Measurements from ENCODE around the gene CD276.
"Not testable (repeated sequence)": the region's sequence is repeated elsewhere in the genome, so short reads cannot be mapped to it uniquely, and the experiment has no call there.

The CD276 gene

DNA sequence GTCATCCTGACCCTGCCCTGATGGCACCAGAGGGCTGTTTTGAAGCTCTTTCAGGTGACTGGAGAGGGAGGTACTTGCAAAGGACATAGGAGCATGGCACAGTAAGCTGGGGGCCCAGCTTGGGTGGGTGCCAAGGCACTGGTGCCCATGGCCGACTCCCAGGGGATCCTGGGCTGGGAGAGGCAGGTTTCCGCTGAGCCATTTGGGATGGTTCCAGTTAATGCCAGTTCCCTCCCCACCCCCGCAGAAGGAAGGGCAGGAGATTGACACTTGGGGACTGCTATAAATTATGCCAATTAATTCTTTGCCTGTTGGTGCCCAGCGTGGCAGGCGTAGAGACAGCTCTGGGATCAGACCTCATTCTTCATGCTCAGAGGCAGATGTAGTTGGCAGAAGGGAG, 26.1 kb downstream of the CD276 start:
- DNase-seq = no peak

GRCh38 chr15:73711526-73711925, 27.3 kb downstream of the CD276 start:
- no peak for DNase-seq

DNA sequence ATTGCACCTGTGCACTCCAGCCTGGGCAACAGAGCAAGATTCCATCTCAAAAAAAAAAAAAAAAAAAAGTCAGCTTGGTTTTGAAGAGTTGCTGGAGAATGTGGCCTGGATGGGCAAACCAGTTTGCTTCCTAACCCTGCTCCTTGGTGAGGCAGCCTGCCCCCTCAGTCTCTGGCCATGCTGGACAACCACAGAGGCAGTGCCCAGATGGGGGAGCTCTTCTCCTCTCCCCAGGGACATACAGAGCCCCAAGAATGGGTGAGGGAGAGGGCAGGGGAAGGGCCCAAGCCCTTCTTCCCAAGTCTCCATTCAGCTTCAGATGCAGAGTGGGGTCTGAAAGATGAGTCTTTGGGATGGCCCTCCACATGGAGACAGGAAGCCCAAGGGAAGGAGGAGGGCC, 27.9 kb downstream of the CD276 start:
- DNase-seq = peak in 1 of 14 donors; percentile 4

- DNase-seq = no peak
These were observed 30.6 kb downstream of the CD276 start for GRCh38 chr15:73714695-73715301.

GRCh38 chr15:73715417-73715816, 31.2 kb downstream of the CD276 start:
- DNase-seq = no peak

GRCh38 chr15:73716417-73716816, 32.2 kb downstream of the CD276 start:
- DNase-seq = no peak

GRCh38 chr15:73717206-73717605, 33.0 kb downstream of the CD276 start:
- DNase-seq = no peak

DNA sequence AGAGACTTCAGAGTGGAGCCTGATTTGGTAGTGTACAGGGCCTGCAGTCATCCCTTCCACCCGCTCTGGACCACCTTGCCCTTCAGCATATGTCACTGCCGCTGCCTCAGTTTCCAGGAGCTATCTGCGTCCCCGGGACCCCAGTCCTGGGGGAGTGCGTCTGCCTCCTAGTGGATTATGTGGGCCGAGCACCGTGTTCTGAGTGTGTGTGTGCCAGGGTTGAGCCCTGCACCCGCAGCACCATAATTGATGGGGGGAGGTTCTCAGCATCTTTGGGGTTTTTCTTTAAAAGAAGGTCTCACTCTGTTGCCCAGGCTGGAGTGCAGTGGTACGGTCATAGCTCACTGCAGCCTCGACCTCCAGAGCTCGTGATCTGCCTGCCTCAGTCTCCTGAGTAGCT, 33.6 kb downstream of the CD276 start:
- DNase-seq = no peak

GRCh38 chr15:73718694-73719093, 34.5 kb downstream of the CD276 start:
- no peak for DNase-seq

DNA sequence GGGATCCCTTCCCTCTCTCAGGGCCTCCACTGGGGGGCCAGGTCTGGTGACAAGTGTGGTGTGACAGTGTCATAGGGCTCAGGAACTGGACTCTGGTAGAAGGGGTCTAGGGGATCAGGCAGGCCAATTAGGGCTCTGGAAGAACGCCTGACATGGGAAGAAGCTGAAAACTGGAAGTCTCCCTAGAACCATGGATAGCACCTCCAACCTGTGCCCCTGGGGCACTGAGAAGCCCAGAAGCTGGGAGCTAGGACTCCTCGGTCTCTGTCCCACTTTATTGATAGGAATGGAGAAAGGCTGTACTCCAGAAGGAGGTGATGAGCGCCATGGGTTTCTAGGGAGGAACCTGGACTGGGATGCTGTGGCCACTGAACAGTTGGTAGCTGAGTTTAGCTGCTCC, 38.2 kb downstream of the CD276 start:
- DNase-seq = no peak

- no peak for DNase-seq
These were observed 39.0 kb downstream of the CD276 start for GRCh38 chr15:73723191-73723590.

GRCh38 chr15:73724212-73724611, 40.0 kb downstream of the CD276 start:
- no peak for DNase-seq

DNA sequence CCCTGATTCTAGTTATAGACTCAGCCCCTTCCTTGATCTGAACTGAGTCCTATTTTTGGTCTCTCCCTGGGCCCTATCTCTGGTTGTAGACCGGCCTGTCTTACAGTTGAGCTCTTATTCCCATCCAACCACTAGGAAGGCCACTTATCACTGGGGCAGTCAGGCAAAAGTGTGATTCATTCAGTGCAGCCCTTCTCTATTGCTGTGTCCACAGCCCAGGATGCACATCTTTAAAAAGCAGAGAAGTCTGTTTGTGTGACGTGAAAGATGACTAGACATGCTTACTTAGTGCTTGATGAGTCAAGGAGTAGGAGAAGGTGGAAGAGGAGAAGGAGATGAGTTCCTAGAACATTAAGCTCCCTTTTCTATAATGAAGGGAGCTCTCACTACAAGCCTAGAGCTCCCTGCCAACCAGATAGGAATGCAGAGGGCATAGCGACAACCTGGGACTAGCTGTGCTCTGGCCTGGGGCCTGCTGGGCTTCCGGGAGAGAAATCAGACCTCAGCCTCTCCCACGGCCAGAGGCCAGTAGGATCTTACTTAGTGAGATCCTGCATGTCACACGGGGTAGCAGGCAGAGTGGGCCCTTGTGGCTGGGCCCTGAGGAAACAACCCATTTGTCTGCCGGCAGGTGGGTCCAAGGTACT, 43.3 kb downstream of the CD276 start:
- no peak for DNase-seq

- DNase-seq = not testable (repeated sequence)
These were observed 47.9 kb downstream of the CD276 start for GRCh38 chr15:73732051-73732450.

- DNase-seq = no peak
These were observed 48.7 kb downstream of the CD276 start for GRCh38 chr15:73732930-73733329.

- DNase-seq = no peak
These were observed 53.4 kb downstream of the CD276 start for GRCh38 chr15:73737535-73737934.

DNA sequence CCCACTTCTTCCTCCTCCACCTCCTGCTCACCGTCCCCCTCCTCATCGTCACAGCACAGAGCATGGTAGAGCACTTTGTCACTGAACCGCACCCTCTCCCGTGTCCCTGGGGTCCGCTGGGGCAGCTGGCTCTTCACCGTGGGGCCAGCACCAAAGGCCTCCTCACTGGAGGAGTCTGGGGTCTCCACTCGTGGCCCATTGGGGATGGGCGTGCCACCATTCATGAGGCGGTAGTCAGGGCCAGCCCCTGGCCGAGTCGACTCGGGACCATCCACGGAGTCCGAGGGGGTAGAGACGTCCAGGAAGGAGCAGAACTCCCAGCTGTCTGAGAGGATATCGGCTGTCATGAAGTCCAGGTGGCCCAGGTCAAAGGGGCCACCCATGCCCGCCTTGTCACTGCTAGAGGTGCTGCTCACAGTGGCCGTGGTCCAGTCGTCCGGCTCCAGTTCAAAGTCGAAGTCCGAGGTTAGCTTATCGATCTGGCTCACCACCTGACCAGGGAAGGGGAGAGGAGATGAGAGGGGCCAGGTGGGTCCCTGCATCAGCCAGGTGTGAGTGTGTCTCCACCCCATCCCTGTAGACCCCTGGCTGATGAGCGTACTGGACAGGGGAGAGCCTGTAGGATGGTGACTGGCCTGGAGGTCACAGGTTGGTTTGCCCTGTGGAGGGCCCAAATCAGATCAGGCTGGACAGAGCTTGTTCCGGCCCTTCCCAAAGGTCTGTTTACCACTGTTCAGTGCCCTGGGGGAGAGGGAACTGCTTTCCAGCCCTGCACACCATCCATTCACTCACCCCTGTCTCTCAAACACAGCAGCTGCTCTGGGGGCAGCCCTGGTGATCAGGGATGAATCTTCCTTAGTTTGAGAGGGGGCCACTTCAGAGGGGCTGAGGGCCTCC, 56.2 kb downstream of the CD276 start:
- DNase-seq = no peak

DNA sequence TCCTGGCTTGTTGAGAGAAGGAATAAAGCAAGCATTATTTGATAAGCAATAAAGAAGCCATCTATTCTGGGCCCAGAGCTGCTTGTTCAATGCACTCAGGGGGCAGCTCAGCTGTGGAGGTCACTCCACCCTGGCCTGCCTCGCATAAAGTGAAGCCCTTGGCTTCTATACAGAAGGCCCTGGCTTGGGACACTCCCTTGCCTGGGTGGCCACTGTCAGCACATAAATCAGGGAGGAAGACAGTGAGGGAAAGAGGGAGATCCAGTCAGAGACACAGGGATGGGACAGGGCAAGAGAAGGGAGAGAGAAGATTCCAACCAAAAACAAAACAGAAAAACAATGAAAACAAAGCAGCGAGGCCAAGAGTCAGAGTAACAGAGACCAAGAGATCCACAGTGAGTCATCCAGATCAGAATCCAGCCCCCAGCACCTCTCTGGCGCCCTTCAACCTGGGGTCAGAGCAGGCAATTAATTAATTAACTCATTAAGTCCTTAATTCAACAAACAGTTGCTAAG, 57.2 kb downstream of the CD276 start:
- peak in 1 of 14 donors; percentile 13 for DNase-seq

DNA sequence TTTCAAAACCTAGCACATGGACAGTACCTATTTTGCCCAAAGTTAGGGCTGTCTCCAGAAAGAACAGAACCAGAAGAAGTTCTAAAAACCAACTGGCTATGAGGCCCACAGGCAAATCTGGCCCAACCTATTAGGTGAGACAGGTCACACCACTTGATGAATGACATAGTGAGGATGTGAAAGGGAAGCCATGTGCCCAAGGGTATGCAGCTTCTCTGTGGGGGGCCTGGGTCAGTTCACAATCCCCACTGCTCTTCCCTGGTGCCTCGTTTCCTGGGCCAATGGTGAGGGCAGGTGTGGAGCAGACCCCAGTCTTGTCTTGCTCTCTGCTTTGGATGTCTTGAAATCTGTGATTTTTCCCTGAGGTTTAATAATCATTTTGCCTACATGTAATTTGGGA, 60.1 kb downstream of the CD276 start:
- no peak for DNase-seq

GRCh38 chr15:73745073-73745472, 60.9 kb downstream of the CD276 start:
- DNase-seq = no peak

GRCh38 chr15:73746261-73746660, 62.1 kb downstream of the CD276 start:
- no peak for DNase-seq

GRCh38 chr15:73746883-73747282, 62.7 kb downstream of the CD276 start:
- no peak for DNase-seq

DNA sequence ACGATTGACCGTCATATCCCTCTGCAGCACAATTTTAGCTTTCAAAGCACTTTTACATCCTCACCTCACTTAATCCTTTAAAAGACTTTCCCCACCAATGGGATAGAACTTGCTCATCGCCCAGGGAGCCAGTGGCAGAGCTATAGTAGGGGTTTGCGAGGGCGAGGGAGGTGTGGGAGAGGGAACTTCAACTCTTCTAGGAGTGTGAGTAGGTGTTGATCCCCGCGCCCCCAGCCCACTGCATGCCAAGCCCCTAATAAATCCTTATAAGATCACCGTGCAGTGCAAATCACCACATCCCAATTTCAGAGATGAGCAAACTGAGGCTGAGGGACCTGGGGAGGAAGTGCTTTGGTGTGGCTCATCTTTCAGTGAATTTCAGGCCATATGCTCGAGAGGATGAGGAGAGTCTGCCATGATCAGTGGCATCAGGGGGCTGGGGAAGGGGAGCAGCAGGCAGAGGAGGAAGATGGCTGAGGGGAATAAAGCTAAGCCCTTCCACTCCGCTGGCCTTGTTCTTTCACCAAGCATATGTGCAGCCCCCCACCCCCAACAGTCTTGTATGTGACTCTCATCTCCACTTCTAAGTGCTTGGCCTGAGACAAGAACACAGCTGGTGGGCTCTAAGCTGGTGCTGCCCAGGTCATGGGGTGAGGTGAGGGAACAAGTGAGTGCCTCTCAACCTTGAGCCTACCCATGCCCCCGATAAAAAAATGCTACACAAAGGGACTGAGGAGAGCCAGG, 63.8 kb downstream of the CD276 start:
- DNase-seq = no peak
